ENCODE data around the gene DIDO1. TPM values are rescaled to one million over a fixed set of nuclear protein-coding genes. Genes with fewer than 3 reads are reported as not detected.
"Not testable (repeated sequence)": the region's sequence is repeated elsewhere in the genome, so short reads cannot be mapped to it uniquely, and the experiment has no call there.

DIDO1 gene
- total RNA-seq, 1 experiment from 2014 or later: 33.2 TPM

- Histone ChIP-seq H3K4me1 (ENCODE audit: insufficient read depth, low read length) (peaks cover 27% of the 10 kb centered on the region), H3K27ac (ENCODE audit: low read length) (peak overlapping the region; percentile 34; the same call in 1 of the 2 replicates), H3K27me3 (ENCODE audit: low read length) (no peaks in the 10 kb centered on the region), H3K4me2 (ENCODE audit: low read length) (peak overlapping the region; percentile 84), H3K36me3 (ENCODE audit: low read depth, low read length) (0 out of 2 replicates have a peak, but pooled peaks cover 3% of the 10 kb centered on the region), H3F3A (ENCODE audit: low read length, unreplicated experiment) (no peaks in the 10 kb centered on the region), H4K20me1 (ENCODE audit: low read length) (peaks cover 65% of the 10 kb centered on the region), H3K79me2 (ENCODE audit: low read length) (peaks cover 99% of the 10 kb centered on the region), H3K4me3 (ENCODE audit: low read length) (peak overlapping the region; percentile 80), H3K9me3 (ENCODE audit: low read length) (no peaks in the 10 kb centered on the region), H3K9ac (ENCODE audit: low read length) (peak overlapping the region; percentile 98), H2AFZ (ENCODE audit: low read length) (no peak overlapping the region), H3K9me2 (replicated peaks; ENCODE audit: low read length) (no peaks in the 10 kb centered on the region)
- ATAC-seq (no peak), DNase-seq (no peak)
- intact Hi-C loops (cut with micrococcal nuclease): loop anchor here (2.0 to 10.0 kb wide), 2 partner anchors 23 to 99 kb away; no protein-coding TSS in a partner anchor
- no peak for TF ChIP-seq CTCF (conservative IDR thresholded peaks at IDR 0.05; ENCODE audit: low read depth, low read length)
- TF ChIP-seq EZH2phosphoT487 (IDR thresholded peaks at IDR 0.05; ENCODE audit: borderline replicate concordance, low read length): no peak
- no peak for TF ChIP-seq EZH2 (IDR thresholded peaks at IDR 0.05; ENCODE audit: low read length, unreplicated experiment)
- ChIA-PET POLR2A (ENCODE audit: unreplicated experiment) (no interaction called here), CTCF (interaction anchor here (0.7 kb wide), 1 partner anchor 101 kb away, joined by 3 read pairs; no protein-coding TSS in a partner anchor)
- TSS peak; percentile 43 for BruUV-seq (replicated peaks)
Measured at GRCh38 chr20:62923669-62924441, 2.5 kb downstream of the DIDO1 start.

- H3K4me2 ChIP-seq (ENCODE audit: low read length): peak overlapping the region; percentile 84
- peaks cover 99% of the 10 kb centered on the region for H3K79me2 ChIP-seq (ENCODE audit: low read length)
- BruUV-seq (replicated peaks); H2AFZ ChIP-seq (ENCODE audit: low read length); H3F3A ChIP-seq (ENCODE audit: low read length, unreplicated experiment); H3K9me3 ChIP-seq (ENCODE audit: low read length); H3K9me2 ChIP-seq (replicated peaks; ENCODE audit: low read length); CTCF ChIA-PET; POLR2A ChIA-PET (ENCODE audit: unreplicated experiment); H3K36me3 ChIP-seq (ENCODE audit: low read depth, low read length); H3K27me3 ChIP-seq (ENCODE audit: low read length): not testable (repeated sequence)
- H4K20me1 ChIP-seq (ENCODE audit: low read length): peaks cover 68% of the 10 kb centered on the region
- H3K4me3 ChIP-seq (ENCODE audit: low read length): peak overlapping the region; percentile 80
- intact Hi-C loops (cut with micrococcal nuclease): loop anchor here (10.0 kb wide), 1 partner anchor 98 kb away; no protein-coding TSS in a partner anchor
- peak overlapping the region; percentile 98; the same call in 1 of the 2 replicates for H3K9ac ChIP-seq (ENCODE audit: low read length)
- H3K27ac ChIP-seq (ENCODE audit: low read length): peak overlapping the region; percentile 34; the same call in 1 of the 2 replicates
- peaks cover 24% of the 10 kb centered on the region for H3K4me1 ChIP-seq (ENCODE audit: insufficient read depth, low read length)
- ATAC-seq (peak; percentile 28), DNase-seq (peak; percentile 87)
Measured at GRCh38 chr20:62923059-62923668, 3.1 kb downstream of the DIDO1 start.

- Histone ChIP-seq H3K27me3 (ENCODE audit: low read length) (no peaks in the 10 kb centered on the region), H3K36me3 (ENCODE audit: low read depth, low read length) (0 out of 2 replicates have a peak, but pooled peaks cover 2% of the 10 kb centered on the region), H3K4me3 (ENCODE audit: low read length) (no peak overlapping the region), H2AFZ (ENCODE audit: low read length) (no peak overlapping the region), H4K20me1 (ENCODE audit: low read length) (peaks cover 73% of the 10 kb centered on the region), H3K4me1 (ENCODE audit: insufficient read depth, low read length) (peaks cover 28% of the 10 kb centered on the region), H3K27ac (ENCODE audit: low read length) (no peak overlapping the region), H3K9me3 (ENCODE audit: low read length) (no peaks in the 10 kb centered on the region), H3K79me2 (ENCODE audit: low read length) (peaks cover 99% of the 10 kb centered on the region), H3F3A (ENCODE audit: low read length, unreplicated experiment) (no peaks in the 10 kb centered on the region), H3K4me2 (ENCODE audit: low read length) (no peak overlapping the region), H3K9me2 (replicated peaks; ENCODE audit: low read length) (no peaks in the 10 kb centered on the region), H3K9ac (ENCODE audit: low read length) (no peak overlapping the region)
- no peak for ATAC-seq
- DNase-seq: no peak
- TF ChIP-seq EZH2phosphoT487 (IDR thresholded peaks at IDR 0.05; ENCODE audit: borderline replicate concordance, low read length): no peak
- TF ChIP-seq CTCF (conservative IDR thresholded peaks at IDR 0.05; ENCODE audit: low read depth, low read length): no peak
- no peak for TF ChIP-seq EZH2 (IDR thresholded peaks at IDR 0.05; ENCODE audit: low read length, unreplicated experiment)
- no TSS peak for BruUV-seq (replicated peaks)
- CTCF ChIA-PET: no interaction called here
- POLR2A ChIA-PET (ENCODE audit: unreplicated experiment): no interaction called here
- intact Hi-C loops (cut with micrococcal nuclease): loop anchor here (10.0 kb wide), 1 partner anchor 98 kb away; no protein-coding TSS in a partner anchor
Measured at GRCh38 chr20:62922451-62922921, 3.8 kb downstream of the DIDO1 start.

Data from PC-3 (cell line).